Astrocyte (in vitro differentiated cells and primary cell): ENCODE measurements around the gene SEH1L. TPM values are rescaled to one million over a fixed set of nuclear protein-coding genes. Genes with fewer than 3 reads are reported as not detected.

Experiments
- DNase-seq: peaks from one replicate; pipeline ENCODE4 v3.0.0-alpha.2; 2010; ENCODE audit warnings: low read depth
- FAIRE-seq: peaks from 2 replicates; lab custom pipeline; 2011; peaks lifted over from hg19 to GRCh38; lab: Jason Lieb, UNC
- H2AFZ ChIP-seq: 2 replicates; pipeline ENCODE4 v1.6.0; 2012; ENCODE audit warnings: low read depth, low read length, inconsistent platforms
- H3K27ac ChIP-seq: 2 replicates; pipeline ENCODE4 v1.5.1; 2011; ENCODE audit warnings: low read depth, low read length, inconsistent platforms
- H3K27me3 ChIP-seq: 2 replicates; pipeline ENCODE4 v1.6.0; 2011; ENCODE audit warnings: low read length, inconsistent platforms; ENCODE audit not compliant: insufficient read depth
- H3K36me3 ChIP-seq: 2 replicates; pipeline ENCODE4 v1.5.1; 2011; ENCODE audit warnings: low read length, inconsistent platforms; ENCODE audit not compliant: insufficient read depth
- H3K4me1 ChIP-seq: 2 replicates; pipeline ENCODE4 v1.5.1; 2011; ENCODE audit warnings: low read length, inconsistent platforms; ENCODE audit not compliant: insufficient read depth
- H3K4me2 ChIP-seq: 2 replicates; pipeline ENCODE4 v1.6.0; 2012; ENCODE audit warnings: low read length, inconsistent platforms
- H3K4me3 ChIP-seq: 2 replicates; pipeline ENCODE4 v1.5.1; 2011; ENCODE audit warnings: low read depth, mild to moderate bottlenecking, low read length, inconsistent platforms; ENCODE audit not compliant: insufficient read depth
- H3K79me2 ChIP-seq: 2 replicates; pipeline ENCODE4 v1.6.0; 2012; ENCODE audit warnings: mild to moderate bottlenecking, low read length, inconsistent platforms; ENCODE audit not compliant: insufficient read depth
- H3K9ac ChIP-seq: 2 replicates; pipeline ENCODE4 v1.6.0; 2012; ENCODE audit warnings: mild to moderate bottlenecking, low read length, inconsistent platforms
- H3K9me3 ChIP-seq: 2 replicates; pipeline ENCODE4 v1.5.1; 2012; ENCODE audit warnings: low read depth, mild to moderate bottlenecking, low read length, inconsistent platforms; ENCODE audit not compliant: insufficient read depth
- H4K20me1 ChIP-seq: 2 replicates; pipeline ENCODE4 v1.6.0; 2012; ENCODE audit warnings: low read length, inconsistent platforms; ENCODE audit not compliant: insufficient read depth
- H3K27ac Mint-ChIP-seq: one replicate; pipeline ENCODE4 v1.8.0; 2021; ENCODE audit warnings: mild to moderate bottlenecking, mixed read lengths; ENCODE audit not compliant: unreplicated experiment
- H3K27me3 Mint-ChIP-seq: one replicate; pipeline ENCODE4 v1.8.0; 2021; ENCODE audit warnings: low read depth, mixed read lengths; ENCODE audit not compliant: unreplicated experiment
- H3K36me3 Mint-ChIP-seq: one replicate; pipeline ENCODE4 v1.8.0; 2021; ENCODE audit warnings: low read depth, mixed read lengths; ENCODE audit not compliant: unreplicated experiment
- H3K4me1 Mint-ChIP-seq: one replicate; pipeline ENCODE4 v1.8.0; 2021; ENCODE audit warnings: low read depth, mixed read lengths; ENCODE audit not compliant: unreplicated experiment
- H3K4me3 Mint-ChIP-seq: one replicate; pipeline ENCODE4 v1.8.0; 2021; ENCODE audit warnings: mild to moderate bottlenecking, moderate library complexity, mixed read lengths; ENCODE audit not compliant: unreplicated experiment
- H3K9me3 Mint-ChIP-seq: one replicate; pipeline ENCODE4 v1.8.0; 2021; ENCODE audit warnings: mild to moderate bottlenecking, mixed read lengths; ENCODE audit not compliant: unreplicated experiment
- EZH2 ChIP-seq: IDR thresholded peaks from 2 replicates; pipeline ENCODE4 v1.6.1; 2012; ENCODE audit warnings: mild to moderate bottlenecking, low read length, inconsistent platforms; ENCODE audit not compliant: insufficient read depth
- total RNA-seq: library from RNA; stranded (reverse); gene quantifications from 2 replicates; pipeline ENCODE4 v1.2.1, GENCODE V29; 2021
- TF ChIP-seq, protein P1 (sequence below): IDR thresholded peaks from 2 replicates; pipeline ENCODE4 v1.5.1; 2011; ENCODE audit warnings: low read depth, mild to moderate bottlenecking, inconsistent platforms, low read length, moderate library complexity; ENCODE audit not compliant: insufficient read depth

Gene SEH1L
- total RNA-seq, 1 donor from 2014 or later = 43.9 TPM

DNA sequence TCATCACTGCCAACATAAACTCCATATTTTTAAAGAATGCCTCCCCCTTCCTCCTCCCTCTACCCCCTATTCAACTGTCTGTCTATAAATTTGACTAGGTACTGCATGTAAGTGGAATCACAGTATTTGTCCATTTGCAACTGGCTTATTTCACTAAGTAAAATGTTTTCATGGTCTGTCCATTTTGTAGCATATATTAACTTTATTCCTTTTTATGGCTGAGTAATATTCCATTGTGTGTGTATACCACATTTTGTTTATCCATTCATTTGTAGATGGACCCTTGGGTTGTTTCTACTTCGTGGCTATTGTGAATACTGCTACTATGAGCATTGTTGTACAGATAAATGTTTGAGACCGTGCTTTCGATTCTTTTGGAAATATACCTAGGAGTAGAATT is 10.7 kb downstream of the SEH1L start:
- Histone ChIP-seq H3K4me2 (no peak overlapping the region), H3K27ac (no peak overlapping the region), H3K4me1 (no peaks in the 10 kb centered on the region), H4K20me1 (peaks cover 19% of the 10 kb centered on the region), H3K9ac (no peak overlapping the region), H2AFZ (no peak overlapping the region), H3K4me3 (no peak overlapping the region), H3K27me3 (no peaks in the 10 kb centered on the region), H3K79me2 (peaks cover 39% of the 10 kb centered on the region), H3K36me3 (peaks cover 12% of the 10 kb centered on the region), H3K9me3 (no peaks in the 10 kb centered on the region)
- peaks cover 16% of the 10 kb centered on the region for H3K36me3 Mint-ChIP-seq
- no peaks in the 10 kb centered on the region for H3K4me1 Mint-ChIP-seq
- TF ChIP-seq EZH2 = no peak
- TF ChIP-seq, protein P1, sequence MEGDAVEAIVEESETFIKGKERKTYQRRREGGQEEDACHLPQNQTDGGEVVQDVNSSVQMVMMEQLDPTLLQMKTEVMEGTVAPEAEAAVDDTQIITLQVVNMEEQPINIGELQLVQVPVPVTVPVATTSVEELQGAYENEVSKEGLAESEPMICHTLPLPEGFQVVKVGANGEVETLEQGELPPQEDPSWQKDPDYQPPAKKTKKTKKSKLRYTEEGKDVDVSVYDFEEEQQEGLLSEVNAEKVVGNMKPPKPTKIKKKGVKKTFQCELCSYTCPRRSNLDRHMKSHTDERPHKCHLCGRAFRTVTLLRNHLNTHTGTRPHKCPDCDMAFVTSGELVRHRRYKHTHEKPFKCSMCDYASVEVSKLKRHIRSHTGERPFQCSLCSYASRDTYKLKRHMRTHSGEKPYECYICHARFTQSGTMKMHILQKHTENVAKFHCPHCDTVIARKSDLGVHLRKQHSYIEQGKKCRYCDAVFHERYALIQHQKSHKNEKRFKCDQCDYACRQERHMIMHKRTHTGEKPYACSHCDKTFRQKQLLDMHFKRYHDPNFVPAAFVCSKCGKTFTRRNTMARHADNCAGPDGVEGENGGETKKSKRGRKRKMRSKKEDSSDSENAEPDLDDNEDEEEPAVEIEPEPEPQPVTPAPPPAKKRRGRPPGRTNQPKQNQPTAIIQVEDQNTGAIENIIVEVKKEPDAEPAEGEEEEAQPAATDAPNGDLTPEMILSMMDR = no peak
- FAIRE-seq = no peak
- H3K9me3 Mint-ChIP-seq = no peaks in the 10 kb centered on the region
- no peak for DNase-seq
- no peak overlapping the region for H3K27ac Mint-ChIP-seq
- H3K4me3 Mint-ChIP-seq = no peak overlapping the region
- H3K27me3 Mint-ChIP-seq = no peaks in the 10 kb centered on the region

DNA sequence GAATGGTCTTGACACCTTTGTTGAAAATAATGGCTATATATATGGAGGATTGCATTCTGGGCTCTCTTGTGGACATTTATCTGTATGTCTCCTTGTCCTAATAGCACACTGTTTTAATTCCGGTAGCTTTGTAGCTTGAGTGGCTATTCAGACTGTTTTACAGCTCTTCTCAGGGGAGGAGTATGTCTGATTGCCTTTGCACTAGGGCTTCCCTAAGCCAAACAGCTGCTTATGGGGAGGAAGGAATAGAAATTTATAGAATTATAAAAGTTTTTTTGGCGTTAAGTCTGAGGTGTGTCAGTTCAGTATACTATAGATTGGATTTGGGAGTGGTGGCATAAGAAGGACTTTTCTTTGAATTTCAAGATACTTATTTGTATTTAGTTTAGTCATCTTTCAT is 12.6 kb downstream of the SEH1L start:
- no peak overlapping the region for H3K27ac Mint-ChIP-seq
- no peaks in the 10 kb centered on the region for H3K27me3 Mint-ChIP-seq
- DNase-seq (no peak), FAIRE-seq (no peak)
- Histone ChIP-seq H3K4me1 (no peaks in the 10 kb centered on the region), H3K36me3 (peaks cover 18% of the 10 kb centered on the region), H3K9ac (no peak overlapping the region), H3K9me3 (no peaks in the 10 kb centered on the region), H3K4me3 (no peak overlapping the region), H3K79me2 (peaks cover 39% of the 10 kb centered on the region), H4K20me1 (peaks cover 19% of the 10 kb centered on the region), H3K4me2 (no peak overlapping the region), H2AFZ (no peak overlapping the region), H3K27ac (no peak overlapping the region), H3K27me3 (no peaks in the 10 kb centered on the region)
- H3K4me1 Mint-ChIP-seq = no peaks in the 10 kb centered on the region
- no peaks in the 10 kb centered on the region for H3K9me3 Mint-ChIP-seq
- TF ChIP-seq, protein P1 = no peak
- no peak for TF ChIP-seq EZH2
- peaks cover 15% of the 10 kb centered on the region for H3K36me3 Mint-ChIP-seq
- H3K4me3 Mint-ChIP-seq = no peak overlapping the region

DNA sequence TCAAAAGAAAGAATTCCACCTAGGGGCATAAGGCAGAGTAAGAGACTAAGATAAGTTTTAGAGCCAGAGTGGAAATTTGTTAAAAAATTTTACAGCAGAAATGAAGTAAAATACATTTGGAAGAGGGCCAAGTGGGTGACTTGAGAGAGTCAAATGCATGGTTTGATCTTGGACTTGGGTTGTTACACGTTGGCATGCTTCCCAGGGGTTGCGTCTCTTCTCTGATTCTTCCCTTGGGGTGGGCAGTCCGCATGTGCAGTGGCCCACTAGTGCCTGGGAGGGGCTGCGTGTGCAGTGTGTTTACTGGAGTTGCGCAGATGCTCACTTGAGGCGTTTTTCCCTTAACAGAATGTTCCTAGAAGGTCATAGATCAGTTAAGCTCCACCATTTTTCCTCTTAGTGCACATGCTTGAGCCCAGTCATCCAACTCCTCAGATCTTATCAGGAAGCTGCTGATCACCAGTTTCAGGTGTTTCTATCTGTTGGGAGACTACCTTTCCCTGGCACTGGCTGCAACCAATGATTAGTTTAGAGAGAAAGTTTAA is 13.1 kb downstream of the SEH1L start:
- DNase-seq (no peak), FAIRE-seq (no peak)
- no peaks in the 10 kb centered on the region for H3K9me3 ChIP-seq
- TF ChIP-seq, protein P1 = no peak
- TF ChIP-seq EZH2 = no peak
- H2AFZ ChIP-seq = no peak overlapping the region
- H4K20me1 ChIP-seq = peaks cover 19% of the 10 kb centered on the region
- peaks cover 15% of the 10 kb centered on the region for H3K36me3 ChIP-seq
- no peak overlapping the region for H3K9ac ChIP-seq
- no peaks in the 10 kb centered on the region for H3K27me3 ChIP-seq
- Mint-ChIP-seq H3K4me3 (no peak overlapping the region), H3K27ac (no peak overlapping the region), H3K36me3 (peaks cover 18% of the 10 kb centered on the region), H3K9me3 (no peaks in the 10 kb centered on the region), H3K4me1 (no peaks in the 10 kb centered on the region), H3K27me3 (no peaks in the 10 kb centered on the region)
- no peak overlapping the region for H3K27ac ChIP-seq
- no peak overlapping the region for H3K4me3 ChIP-seq
- H3K79me2 ChIP-seq = peaks cover 39% of the 10 kb centered on the region
- no peaks in the 10 kb centered on the region for H3K4me1 ChIP-seq
- H3K4me2 ChIP-seq = no peak overlapping the region
